GM20431 (cell line): ENCODE data around the gene CACNA1H.

ENCODE experiments used
- in situ Hi-C: fragments of 300-500 bp; cut with MseI, MboI; formaldehyde crosslinking; loops from one replicate; pipeline ENCODE4 v1.15.0; 2020; ENCODE audit warnings: low sequenced_read_pairs; ENCODE audit not compliant: unreplicated experiment

Gene CACNA1H

DNA sequence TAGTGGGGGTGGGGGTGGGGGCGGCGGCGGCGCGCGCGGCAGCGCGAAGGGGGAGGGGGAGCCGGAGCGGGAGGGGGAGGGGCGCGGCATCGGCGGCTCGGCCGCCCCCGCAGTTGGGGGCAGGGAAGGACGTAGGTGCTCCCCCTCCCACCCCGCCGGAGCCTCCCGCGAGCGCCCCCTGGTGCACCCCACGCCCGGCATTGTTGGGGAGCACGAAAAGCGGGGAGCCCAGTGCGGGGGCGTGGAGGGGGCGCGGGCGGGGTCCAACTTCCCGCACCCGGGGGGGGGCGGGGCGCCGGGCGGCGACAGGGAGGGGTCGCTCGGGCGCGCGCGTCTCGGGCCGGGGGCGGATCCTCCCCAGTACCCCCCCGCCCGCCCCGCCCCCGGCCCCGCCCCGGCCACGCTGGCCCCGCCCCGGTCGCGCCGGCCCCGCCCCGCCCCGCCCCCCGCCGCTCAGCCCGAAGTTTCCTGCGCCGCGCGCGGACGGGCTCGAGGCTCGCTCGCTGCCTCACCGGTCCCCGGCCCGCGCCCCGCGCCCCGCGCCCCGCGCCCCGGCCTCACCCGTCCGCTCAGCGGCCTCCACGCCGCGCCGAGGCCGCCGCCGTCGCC lies at the start of gene CACNA1H:
Gene CACNA1H, plus strand, starts transcription at position 456 of the 609 bp plus-strand sequence. CDS start 632 bp downstream, outside the sequence.
- in situ Hi-C loops: no loop called here

DNA sequence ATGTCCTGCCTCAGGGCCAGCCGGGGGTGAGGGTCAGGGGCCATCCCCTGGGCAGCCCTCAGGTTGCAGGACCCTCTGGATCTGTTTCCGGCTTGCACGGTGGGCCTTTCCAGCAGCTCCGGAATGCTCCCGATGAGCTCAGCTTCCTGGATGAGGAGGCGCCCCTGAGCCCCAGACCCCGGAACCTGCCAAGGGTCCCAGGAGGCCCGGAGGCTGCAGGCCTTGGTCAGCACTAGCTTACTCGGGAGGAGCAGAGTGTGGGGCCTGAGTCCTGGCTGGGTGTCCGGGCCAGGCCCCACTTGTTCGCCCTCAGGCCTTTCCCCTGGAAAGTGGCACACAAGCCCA lies 49.3 kb upstream of the CACNA1H start:
- in situ Hi-C loops: no loop called here

DNA sequence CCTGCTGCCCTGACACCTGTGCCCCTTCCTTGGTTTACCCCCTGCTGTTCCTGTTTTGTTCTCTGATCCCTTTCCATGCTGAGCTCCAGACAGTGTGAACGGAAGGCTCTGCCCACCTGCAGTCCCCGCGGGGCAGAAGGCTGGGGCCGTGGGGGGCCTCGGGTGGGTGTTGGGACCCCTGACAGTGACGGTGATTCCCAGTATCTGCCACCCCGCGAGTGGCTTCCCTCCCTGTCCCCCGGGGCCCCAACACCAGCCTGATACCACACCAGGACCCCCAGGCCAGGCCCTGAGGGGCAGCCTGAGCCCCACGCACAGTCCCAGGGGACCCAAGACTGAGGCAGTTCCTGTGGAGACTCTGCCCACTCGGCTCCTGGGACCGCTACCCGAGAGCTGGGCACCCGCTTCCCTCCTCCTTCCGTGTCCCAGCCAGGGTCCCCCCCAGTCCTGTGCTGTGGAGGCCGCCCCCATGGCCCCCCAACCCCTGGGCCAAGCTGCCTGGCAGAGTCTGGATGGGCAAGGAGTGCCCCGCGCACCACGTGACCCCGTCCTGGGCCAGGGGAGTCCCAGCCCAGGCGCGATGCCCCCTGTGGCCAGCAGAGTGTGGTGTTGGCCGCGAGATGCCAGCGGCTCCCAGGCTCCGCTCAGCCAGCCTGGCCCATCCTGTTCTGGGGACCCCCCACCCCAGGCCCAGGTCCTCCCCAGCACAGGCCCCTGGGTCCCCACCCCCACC lies 46.9 kb upstream of the CACNA1H start:
- in situ Hi-C loops: no loop called here

DNA sequence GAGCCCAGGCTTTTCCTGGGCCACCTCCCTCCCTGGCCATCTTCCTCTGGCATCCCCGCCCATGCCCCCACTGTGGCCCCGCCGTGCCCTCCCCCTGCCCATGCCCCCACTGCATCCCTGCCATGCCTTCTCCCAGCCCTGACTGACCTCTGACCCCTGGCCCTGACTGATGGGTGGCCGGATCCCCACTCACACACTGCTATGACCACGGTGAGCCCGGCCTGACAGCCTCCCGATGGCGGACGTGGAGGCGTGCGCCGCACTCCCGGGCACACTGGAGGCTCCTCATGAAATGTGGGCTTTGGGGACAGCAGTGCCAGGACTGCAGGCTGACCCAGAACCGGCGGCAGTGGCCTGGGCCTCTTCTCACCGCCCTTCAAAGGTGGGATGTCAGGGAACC lies 46.2 kb upstream of the CACNA1H start:
- in situ Hi-C loops: no loop called here

DNA sequence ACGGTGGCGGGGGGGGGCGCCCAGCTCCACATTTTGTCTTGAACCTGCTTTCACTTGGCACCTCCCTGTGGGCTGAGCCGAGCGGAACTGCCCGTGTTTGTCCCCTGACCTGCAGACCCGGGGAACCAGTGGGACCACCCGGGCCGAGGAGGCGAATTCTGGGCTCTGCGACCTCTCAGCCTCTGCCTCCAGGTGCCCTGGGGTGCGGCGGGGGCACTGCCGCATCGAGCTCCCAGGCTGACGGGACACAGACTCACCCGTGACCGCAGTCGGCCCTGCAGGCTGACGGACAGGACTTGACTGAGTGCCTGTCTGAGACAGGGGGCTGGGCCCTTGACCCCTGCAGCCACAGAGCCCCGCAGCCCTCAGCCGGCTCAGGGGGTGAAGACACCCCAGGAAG lies 45.8 kb upstream of the CACNA1H start:
- in situ Hi-C loops: no loop called here

DNA sequence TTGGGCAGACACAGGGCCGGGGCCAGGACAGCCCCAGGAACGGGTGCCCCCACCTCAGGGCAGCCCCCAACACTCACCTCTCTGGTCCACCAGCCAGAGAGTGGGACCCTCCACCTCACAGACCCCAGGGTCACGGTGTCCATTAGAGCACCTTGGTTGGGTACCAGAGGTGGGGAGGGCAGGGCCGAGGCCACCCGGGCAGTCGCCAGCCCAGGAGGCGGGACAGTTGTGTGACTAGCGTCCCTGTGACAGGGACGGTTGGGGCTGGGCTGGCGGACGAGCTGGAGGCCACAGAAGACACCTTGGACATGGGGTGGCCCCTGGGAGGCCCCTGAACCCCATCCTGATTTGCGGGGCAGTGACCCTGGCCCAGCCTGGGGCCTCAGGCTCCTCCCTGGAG lies 45.2 kb upstream of the CACNA1H start:
- in situ Hi-C loops: no loop called here

DNA sequence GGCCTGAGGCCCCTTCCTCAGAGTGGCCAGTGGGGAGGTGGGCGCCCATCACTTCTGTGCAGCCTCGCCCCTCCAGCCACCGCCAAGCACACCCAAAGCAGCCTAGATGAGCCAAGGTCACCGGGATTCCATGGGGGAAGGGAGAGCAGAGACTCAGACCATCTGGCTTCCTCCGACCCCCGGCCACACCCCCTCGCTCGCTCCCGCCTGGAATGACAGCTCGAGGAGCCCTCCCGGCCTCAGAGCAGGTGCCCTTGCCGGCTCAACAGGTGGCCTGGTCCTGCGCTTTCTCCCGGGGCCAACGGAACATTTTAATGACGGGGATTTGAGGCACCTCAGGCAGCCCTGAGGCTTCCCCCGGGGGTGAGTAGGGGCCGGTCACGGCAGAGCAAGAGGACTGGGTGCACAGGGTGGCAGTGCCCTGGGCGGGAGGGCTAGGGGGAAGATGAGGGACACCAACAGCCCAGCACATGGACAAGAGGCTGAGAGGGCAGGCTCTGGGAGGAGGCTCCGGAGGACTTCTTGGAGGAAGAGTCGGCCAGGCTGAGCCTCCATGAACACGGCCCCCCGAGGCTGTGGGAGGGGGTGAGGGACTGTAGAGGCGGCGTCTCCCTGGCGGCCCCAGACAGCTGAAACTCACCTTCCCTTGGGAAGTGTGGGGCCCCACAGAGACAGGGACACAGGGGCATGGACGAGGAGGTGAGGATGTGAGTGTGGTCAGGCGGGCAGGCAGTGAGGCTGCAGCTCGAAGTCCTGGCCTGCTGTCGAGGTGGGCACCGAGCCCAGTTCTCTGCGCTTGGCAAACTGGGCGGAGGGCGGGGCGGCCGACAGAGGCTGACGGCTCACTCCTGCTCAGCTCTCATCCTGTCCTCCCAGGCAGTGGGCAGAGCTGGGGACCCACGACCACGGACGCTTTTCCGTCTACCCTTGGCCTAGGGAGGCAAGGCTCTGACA lies 44.3 kb upstream of the CACNA1H start:
- in situ Hi-C loops: no loop called here

DNA sequence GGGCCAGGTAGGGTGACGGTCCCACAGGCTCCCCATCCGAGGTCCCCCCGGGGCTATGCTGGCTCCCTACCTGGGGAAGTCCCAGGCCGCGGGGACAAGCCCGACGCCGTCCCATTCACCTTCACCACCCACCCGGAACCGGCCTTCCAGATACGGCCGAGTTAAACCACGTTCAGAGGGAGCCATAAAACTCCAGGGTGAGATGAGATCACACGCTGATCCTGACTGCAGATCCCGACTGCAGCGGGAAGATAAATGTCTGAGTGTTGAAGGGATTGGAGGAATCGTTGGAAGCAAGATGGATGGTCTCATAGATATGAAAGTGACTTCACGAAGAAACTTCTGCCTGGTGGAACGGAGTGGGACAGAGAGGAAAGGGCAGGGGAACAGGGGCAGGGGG lies 43.3 kb upstream of the CACNA1H start:
- in situ Hi-C loops: no loop called here

DNA sequence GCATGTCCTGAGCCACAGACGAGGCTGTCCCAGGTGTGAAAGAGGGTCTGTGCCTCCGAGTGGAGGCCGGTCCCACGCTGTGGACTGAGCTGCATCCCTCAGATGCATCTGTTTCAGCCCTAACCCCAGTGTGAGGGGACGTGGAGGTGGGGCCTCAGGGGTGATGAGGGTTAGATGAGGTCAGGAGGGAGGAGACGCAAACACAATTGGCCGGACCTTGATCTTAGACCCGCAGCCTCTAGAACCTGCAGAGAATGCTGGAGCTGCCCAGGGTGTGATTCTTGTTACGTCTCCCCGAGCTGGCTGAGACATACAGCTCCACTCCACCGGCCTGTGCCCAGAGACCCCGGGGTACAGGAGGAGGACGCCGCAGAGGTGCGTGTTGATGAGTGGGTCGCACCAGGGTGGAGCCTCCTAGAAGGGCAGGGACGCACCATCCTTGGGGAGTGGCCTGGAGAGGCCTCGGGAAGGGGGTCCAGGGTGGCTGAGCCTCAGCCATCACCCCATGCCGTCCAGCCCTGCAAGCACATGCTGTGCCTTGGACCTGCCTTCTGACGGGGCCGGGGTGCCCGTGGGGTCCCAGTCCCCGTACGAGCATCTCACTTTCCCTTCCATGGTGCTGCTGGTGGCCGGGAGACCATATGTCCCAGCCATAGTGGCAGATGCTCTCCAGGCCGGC lies 40.3 kb upstream of the CACNA1H start:
- in situ Hi-C loops: no loop called here

DNA sequence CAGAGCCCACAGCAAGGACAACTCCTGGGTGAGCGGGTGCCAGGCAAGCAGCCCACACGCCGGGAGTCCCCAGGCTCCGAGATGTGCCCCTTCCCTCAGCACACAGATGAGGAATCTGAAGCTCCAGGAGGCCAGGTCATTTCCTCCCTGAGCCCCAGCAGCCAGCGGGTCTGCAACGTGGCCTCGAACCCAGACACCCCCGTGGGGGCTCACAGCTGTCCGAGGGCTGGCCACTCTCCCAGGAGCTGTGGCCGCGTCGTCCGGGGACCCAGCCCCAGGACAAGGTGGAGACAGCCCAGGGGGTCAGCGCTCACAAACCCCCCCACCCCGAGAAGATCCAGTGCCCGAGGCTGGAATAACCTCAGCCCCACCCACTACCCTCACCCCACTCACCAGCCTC lies 39.4 kb upstream of the CACNA1H start:
- in situ Hi-C loops: no loop called here

DNA sequence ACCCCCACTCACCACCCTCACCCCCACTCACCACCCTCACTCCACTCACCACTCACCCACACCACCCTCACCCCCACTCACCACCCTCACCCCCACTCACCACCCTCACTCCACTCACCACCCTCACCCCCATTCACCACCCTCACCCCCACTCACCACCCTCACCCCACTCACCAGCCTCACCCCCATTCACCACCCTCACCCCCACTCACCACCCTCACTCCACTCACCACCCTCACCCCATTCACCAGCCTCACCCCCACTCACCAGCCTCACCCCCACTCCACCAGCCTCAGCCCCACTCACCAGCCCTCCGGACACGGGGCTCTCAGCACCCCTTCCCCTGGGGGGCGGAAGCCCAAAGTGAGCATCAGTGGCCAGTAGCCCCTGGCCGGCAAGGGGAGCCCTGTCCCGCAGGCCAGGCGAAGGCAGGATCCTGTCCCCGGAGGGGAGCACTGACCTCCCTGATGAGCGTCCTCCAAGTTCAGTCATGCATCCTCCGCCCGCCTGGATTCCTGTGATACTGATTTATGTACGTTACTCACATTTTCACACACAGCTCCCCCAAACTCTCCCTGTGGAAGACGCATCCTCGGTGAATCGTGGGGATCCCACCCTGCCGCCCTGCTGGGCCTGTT lies 38.9 kb upstream of the CACNA1H start:
- in situ Hi-C loops: no loop called here

DNA sequence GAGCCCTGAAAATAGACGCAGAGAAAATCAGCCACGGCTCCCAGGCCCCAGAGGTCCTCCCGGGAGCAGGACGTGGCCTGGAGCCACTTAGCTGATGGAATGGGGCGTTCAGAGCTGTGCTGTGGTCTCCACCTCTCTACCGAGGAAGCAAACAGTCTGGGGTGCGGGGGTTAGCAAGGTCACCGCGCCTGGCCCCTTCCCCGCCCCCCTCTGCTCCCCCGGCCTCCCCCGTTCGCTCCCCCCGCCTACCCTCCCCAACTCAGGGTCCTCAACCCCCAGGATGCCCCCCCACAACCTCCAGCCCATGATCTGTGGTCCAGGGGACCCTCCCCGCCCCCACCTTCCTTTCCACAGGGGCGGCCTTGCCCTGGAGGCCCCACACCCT lies 36.2 kb upstream of the CACNA1H start:
- in situ Hi-C loops: no loop called here

DNA sequence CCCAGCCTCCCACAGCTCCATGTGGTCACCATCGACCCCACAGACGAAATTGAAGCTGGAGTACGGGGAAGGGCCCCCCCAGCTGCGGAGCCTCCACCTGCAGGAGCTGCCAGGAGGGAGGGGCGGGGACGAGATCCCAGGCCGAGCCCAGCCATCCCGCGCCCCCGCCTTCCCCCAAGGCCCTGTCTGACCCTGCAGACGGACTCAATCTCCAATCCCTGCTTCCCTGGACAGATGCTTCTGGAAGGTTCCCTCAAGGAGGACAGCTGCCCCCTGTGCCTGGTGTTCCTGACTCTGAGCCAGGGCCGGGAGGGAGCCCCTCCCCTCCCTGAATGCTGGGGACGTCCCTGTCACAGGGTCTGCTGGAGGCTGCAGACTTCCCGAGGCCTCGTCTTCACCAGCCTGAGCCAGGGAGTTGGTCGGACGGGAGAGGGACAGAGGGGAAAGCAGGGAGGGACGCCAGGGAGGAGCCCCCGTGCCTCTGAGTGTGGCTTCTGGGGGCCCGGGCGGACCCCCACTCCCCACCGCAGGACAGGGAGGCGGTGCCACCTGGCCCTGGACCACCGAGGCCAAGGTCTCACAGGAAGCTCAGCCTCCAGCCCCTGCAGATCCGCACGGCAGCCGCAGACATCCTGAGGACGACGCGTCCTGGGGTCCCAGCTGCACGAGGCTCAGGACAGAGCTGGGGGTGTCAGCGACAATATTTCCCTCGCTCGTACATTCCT lies 35.6 kb upstream of the CACNA1H start:
- in situ Hi-C loops: no loop called here

DNA sequence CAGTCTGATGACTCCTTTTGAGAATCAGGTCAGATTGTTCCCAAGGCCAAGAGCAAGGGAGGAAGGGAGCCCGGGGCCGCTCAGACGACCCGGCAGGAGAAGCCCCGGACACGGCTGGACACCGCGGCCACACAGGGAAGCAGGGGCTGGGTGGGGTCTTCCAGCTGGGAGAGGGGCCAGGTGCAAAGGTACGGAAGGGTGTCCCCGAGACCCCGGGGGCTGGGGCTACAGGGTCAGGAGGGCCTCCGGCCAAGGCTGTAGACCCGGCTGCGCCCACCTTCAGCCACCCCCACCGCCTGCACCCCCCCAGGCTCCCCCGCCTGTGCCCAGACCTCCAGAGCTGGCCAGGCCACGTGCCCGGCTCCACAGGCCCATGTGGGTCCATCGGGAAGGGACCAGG lies 35.0 kb upstream of the CACNA1H start:
- in situ Hi-C loops: no loop called here

DNA sequence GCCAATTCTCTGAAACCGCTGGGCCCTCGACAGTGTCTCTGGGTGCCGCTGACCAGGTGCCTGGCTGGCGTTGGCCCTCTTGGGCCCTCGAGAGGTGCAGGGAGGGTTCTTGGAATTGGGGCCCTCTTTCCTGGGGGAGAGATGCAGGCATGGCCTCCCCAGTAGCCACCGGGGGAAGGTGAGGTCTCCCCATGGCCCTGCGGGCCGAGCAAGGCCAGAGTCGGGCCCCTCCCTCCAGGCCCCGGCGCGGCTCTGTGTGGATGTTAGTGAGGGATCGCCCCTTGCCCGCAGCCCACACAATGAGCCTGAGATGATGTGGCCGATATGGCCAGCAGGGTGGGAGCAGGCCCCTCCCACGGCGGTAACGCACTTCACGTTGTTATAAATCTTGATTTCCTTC lies 33.8 kb upstream of the CACNA1H start:
- in situ Hi-C loops: no loop called here

DNA sequence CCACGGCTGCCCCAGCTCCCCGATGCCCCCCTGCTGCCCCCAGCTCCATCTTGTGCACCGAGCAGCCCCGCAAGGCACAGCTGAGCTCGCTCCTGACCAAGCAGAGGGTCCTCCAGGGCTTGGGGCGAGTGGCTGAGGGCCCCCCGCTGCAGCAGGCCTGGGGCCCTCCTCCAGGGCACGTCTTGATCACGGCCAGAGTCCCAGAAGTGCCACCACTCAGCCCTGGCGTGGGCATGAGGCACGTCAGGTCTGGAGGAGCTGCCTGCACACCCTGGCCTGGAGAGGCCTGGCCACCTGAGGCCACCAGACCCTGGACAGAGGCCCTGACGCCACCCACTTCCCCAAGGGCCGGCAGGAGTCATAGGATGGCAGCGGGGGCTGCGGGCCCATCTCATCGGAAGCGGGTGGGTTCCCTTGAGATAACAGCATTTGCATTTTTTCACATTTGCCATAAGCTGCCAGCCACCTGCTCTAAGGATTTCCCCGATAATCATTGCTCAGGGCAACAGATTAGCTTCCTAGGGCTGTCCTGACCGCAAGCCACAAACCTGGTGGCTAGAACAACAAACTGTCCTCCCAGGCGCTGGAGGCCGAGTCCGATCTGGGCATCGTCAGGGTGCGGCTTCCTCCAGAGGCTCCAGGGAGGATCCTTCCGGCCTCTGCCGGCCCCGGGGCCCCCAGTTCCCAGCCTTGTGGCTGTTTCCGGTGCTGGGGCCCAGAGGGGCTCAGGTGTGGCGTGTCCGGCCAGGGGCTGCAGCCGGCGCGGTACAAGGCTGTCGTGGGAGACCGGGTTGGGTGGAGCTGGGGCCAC lies 32.9 kb upstream of the CACNA1H start:
- in situ Hi-C loops: no loop called here

DNA sequence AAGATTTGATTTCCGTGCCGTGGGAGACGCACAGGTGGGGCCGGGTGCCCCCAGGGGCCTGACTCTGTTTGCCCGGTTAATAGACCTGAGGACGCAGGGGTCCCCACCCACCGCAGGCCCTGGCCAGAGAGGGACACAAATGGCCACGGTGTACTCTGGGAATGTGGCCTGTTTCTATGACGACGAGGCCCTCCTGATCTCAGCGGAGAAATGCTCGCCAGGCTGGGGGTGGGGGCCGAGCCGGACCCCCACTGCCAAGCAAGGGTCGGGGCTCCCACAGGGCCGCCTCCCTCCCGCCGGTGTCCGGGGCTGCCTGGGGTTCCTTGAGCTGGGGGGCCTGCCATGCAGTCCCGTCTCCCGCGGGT lies 32.3 kb upstream of the CACNA1H start:
- in situ Hi-C loops: no loop called here

DNA sequence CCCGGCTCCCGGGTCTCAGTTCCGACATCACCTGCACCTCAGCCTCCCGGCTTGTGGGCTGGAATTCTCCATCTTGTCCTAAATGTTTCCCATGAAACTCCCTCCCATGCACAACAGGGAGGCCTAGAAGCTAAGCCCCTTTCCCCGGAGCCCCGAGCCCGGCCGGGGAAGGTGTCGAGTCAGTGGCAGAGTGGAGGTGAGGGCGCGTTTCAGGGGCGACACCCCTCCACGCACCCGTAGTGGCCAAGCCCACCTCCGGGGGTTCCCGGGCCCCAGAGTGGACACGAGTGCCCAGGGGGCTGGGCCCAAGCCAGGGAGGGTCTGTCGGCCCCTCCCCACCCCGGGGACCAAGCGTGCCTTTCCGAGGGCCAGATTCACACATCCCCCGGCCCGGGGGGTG lies 31.9 kb upstream of the CACNA1H start:
- in situ Hi-C loops: no loop called here
